Measurements from ENCODE around the gene FBXO2.

- TF ChIP-seq, protein P1, sequence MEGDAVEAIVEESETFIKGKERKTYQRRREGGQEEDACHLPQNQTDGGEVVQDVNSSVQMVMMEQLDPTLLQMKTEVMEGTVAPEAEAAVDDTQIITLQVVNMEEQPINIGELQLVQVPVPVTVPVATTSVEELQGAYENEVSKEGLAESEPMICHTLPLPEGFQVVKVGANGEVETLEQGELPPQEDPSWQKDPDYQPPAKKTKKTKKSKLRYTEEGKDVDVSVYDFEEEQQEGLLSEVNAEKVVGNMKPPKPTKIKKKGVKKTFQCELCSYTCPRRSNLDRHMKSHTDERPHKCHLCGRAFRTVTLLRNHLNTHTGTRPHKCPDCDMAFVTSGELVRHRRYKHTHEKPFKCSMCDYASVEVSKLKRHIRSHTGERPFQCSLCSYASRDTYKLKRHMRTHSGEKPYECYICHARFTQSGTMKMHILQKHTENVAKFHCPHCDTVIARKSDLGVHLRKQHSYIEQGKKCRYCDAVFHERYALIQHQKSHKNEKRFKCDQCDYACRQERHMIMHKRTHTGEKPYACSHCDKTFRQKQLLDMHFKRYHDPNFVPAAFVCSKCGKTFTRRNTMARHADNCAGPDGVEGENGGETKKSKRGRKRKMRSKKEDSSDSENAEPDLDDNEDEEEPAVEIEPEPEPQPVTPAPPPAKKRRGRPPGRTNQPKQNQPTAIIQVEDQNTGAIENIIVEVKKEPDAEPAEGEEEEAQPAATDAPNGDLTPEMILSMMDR (IDR thresholded peaks at IDR 0.05; ENCODE audit: borderline replicate concordance, extremely low read depth, low read length, poor library complexity, severe bottlenecking) = no peak
- no peak for TF ChIP-seq EZH2 (IDR thresholded peaks at IDR 0.05; ENCODE audit: borderline replicate concordance, low read depth, low read length, severe bottlenecking)
Observed at GRCh38 chr1:11649624-11650330, 4.5 kb downstream of the FBXO2 start.
